Smooth muscle cell (in vitro differentiated cells): ENCODE measurements around the gene ZG16B. TPM values are rescaled to one million over a fixed set of nuclear protein-coding genes. Genes with fewer than 3 reads are reported as not detected.

Experiments
- DNase-seq: peaks from one replicate; lab custom pipeline; 2025; ENCODE audit not compliant: unreplicated experiment; lab: John Stamatoyannopoulos, UW
- H2AFZ ChIP-seq: fragments of 200-600 bp; sonication (generic); 2 replicates; pipeline ENCODE4 v1.6.0; 2016; ENCODE audit warnings: antibody characterized with exemption, low read depth, mild to moderate bottlenecking
- H3F3A ChIP-seq: fragments of 200-600 bp; sonication (generic); 2 replicates; pipeline ENCODE4 v1.6.0; 2017; ENCODE audit warnings: antibody characterized with exemption, low read depth
- H3K27ac ChIP-seq: fragments of 200-600 bp; sonication (generic); 2 replicates; pipeline ENCODE4 v1.5.1; 2016; ENCODE audit warnings: low read depth, mild to moderate bottlenecking
- H3K27me3 ChIP-seq: fragments of 200-600 bp; sonication (generic); 2 replicates; pipeline ENCODE4 v1.6.1; 2016; ENCODE audit warnings: low read depth, mild to moderate bottlenecking
- H3K36me3 ChIP-seq: fragments of 200-600 bp; sonication (generic); 2 replicates; pipeline ENCODE4 v1.5.1; 2016; ENCODE audit warnings: low read depth
- H3K4me1 ChIP-seq: fragments of 200-600 bp; sonication (generic); 2 replicates; pipeline ENCODE4 v1.5.1; 2016; ENCODE audit warnings: low read depth
- H3K4me2 ChIP-seq: fragments of 200-600 bp; sonication (generic); 2 replicates; pipeline ENCODE4 v1.6.0; 2016; ENCODE audit warnings: mild to moderate bottlenecking
- H3K4me3 ChIP-seq: fragments of 200-600 bp; sonication (generic); 2 replicates; pipeline ENCODE4 v1.5.1; 2016; ENCODE audit warnings: mild to moderate bottlenecking
- H3K79me2 ChIP-seq: fragments of 200-600 bp; sonication (generic); 2 replicates; pipeline ENCODE4 v1.6.0; 2016; ENCODE audit warnings: low read depth, mild to moderate bottlenecking
- H3K9ac ChIP-seq: fragments of 200-600 bp; sonication (generic); 2 replicates; pipeline ENCODE4 v1.6.0; 2016; ENCODE audit warnings: low read depth
- H3K9me3 ChIP-seq: fragments of 200-600 bp; sonication (generic); replicated peaks from 2 replicates; pipeline ENCODE4 v1.5.1; 2016; ENCODE audit warnings: low read depth
- H4K20me1 ChIP-seq: fragments of 200-600 bp; sonication (generic); 2 replicates; pipeline ENCODE4 v1.6.0; 2016; ENCODE audit warnings: low read depth
- CTCF ChIP-seq: fragments of 200-600 bp; sonication (generic); IDR thresholded peaks from 2 replicates; pipeline ENCODE4 v1.5.1; 2017; ENCODE audit warnings: borderline replicate concordance, mild to moderate bottlenecking, antibody characterized with exemption; ENCODE audit not compliant: insufficient read depth, poor library complexity, severe bottlenecking
- WGBS: methylation state at CpG from one replicate; pipeline ENCODE4 v1.1.7; 2016; ENCODE audit warnings: low lambda C conversion rate; 5-methylcytosine and 5-hydroxymethylcytosine counted together
- polyA plus RNA-seq: library from polyadenylated mRNA; unstranded; fragments of >200 nt; fragmentation: Nextera tagmentation; extraction: Ambion mirVana; gene quantifications from 2 replicates; pipeline ENCODE4 v1.2.1, GENCODE V29; 2016
- total RNA-seq: library from RNA; depleted of rRNA; stranded (reverse); fragments of >200 nt; gene quantifications from 2 replicates; pipeline ENCODE4 v1.2.3, GENCODE V29; 2014

Gene ZG16B
- total and polyA plus RNA-seq, 2 experiments from 2014 or later, result not detected

- no peaks in the 10 kb centered on the region for H3K9me3 ChIP-seq
- no peaks in the 10 kb centered on the region for H4K20me1 ChIP-seq
- H3K4me2 ChIP-seq, result no peak overlapping the region
- 80% methylated on average over 15 of the region's 15 CpGs for WGBS
- no peaks in the 10 kb centered on the region for H3K4me1 ChIP-seq
- no peaks in the 10 kb centered on the region for H3K36me3 ChIP-seq
- H3K27ac ChIP-seq, result no peak overlapping the region
- no peak for TF ChIP-seq CTCF
- no peak overlapping the region for H2AFZ ChIP-seq
- DNase-seq, result no peak
- H3K79me2 ChIP-seq, result no peaks in the 10 kb centered on the region
- H3K9ac ChIP-seq, result no peak overlapping the region
- H3K27me3 ChIP-seq, result no peaks in the 10 kb centered on the region
- no peak overlapping the region for H3K4me3 ChIP-seq
- H3F3A ChIP-seq, result no peaks in the 10 kb centered on the region
These were observed 18.2 kb upstream of the ZG16B start for GRCh38 chr16:2811703-2812471.

GRCh38 chr16:2813771-2814221, 16.3 kb upstream of the ZG16B start:
- Histone ChIP-seq H3K27ac (no peak overlapping the region), H3K4me2 (no peak overlapping the region), H3K9ac (no peak overlapping the region), H3K4me1 (no peaks in the 10 kb centered on the region), H3F3A (no peaks in the 10 kb centered on the region), H3K4me3 (no peak overlapping the region), H3K36me3 (no peaks in the 10 kb centered on the region), H4K20me1 (no peaks in the 10 kb centered on the region), H3K9me3 (no peaks in the 10 kb centered on the region), H2AFZ (no peak overlapping the region), H3K79me2 (no peaks in the 10 kb centered on the region), H3K27me3 (no peaks in the 10 kb centered on the region)
- no peak for DNase-seq
- 91% methylated on average over 7 of the region's 7 CpGs for WGBS
- TF ChIP-seq CTCF, result no peak

GRCh38 chr16:2814551-2815298, 15.4 kb upstream of the ZG16B start:
- no peaks in the 10 kb centered on the region for H3K79me2 ChIP-seq
- no peaks in the 10 kb centered on the region for H3K9me3 ChIP-seq
- H3K4me1 ChIP-seq, result no peaks in the 10 kb centered on the region
- H3K36me3 ChIP-seq, result no peaks in the 10 kb centered on the region
- no peaks in the 10 kb centered on the region for H4K20me1 ChIP-seq
- no peaks in the 10 kb centered on the region for H3K27me3 ChIP-seq
- H3K9ac ChIP-seq, result no peak overlapping the region
- no peaks in the 10 kb centered on the region for H3F3A ChIP-seq
- H3K4me3 ChIP-seq, result no peak overlapping the region
- no peak for DNase-seq
- WGBS, result 92% methylated on average over 19 of the region's 20 CpGs
- TF ChIP-seq CTCF, result no peak
- no peak overlapping the region for H2AFZ ChIP-seq
- no peak overlapping the region for H3K27ac ChIP-seq
- H3K4me2 ChIP-seq, result no peak overlapping the region
